Mesothelial cell of epicardium (in vitro differentiated cells): ENCODE results near the gene TTC32. TPM values are rescaled to one million over a fixed set of nuclear protein-coding genes. Genes with fewer than 3 reads are reported as not detected.

ENCODE experiments used
- DNase-seq, 2 experiments: peaks; one replicate each; pipeline ENCODE4 v3.0.0; 2021; ENCODE audit warnings: low spot score in 2 of 2; ENCODE audit not compliant: unreplicated experiment in 2 of 2
- H3K27ac Mint-ChIP-seq: 2 replicates; pipeline ENCODE4 v1.8.0; 2021; ENCODE audit warnings: mixed read lengths
- H3K27me3 Mint-ChIP-seq: 2 replicates; pipeline ENCODE4 v1.8.0; 2021; ENCODE audit warnings: low read depth, mixed read lengths
- H3K36me3 Mint-ChIP-seq: 2 replicates; pipeline ENCODE4 v1.8.0; 2021; ENCODE audit warnings: mixed read lengths
- H3K4me1 Mint-ChIP-seq: 2 replicates; pipeline ENCODE4 v1.8.0; 2021; ENCODE audit warnings: mixed read lengths
- H3K4me3 Mint-ChIP-seq: 2 replicates; pipeline ENCODE4 v1.8.0; 2021; ENCODE audit warnings: mild to moderate bottlenecking, moderate library complexity, mixed read lengths
- H3K9me3 Mint-ChIP-seq: 2 replicates; pipeline ENCODE4 v1.8.0; 2021; ENCODE audit warnings: mixed read lengths
- total RNA-seq: library from RNA; stranded (reverse); gene quantifications from 3 replicates; pipeline ENCODE4 v1.2.1, GENCODE V29; 2021
- TF ChIP-seq, protein P1 (sequence below): fragments of 200-600 bp; sonication (generic); IDR thresholded peaks from one replicate; pipeline ENCODE4 v1.5.0; 2021; ENCODE audit warnings: antibody characterized with exemption; ENCODE audit not compliant: unreplicated experiment

The TTC32 gene
- total RNA-seq = 16.8 to 20.8 TPM (median 20.6 TPM) in 3 replicates

DNA sequence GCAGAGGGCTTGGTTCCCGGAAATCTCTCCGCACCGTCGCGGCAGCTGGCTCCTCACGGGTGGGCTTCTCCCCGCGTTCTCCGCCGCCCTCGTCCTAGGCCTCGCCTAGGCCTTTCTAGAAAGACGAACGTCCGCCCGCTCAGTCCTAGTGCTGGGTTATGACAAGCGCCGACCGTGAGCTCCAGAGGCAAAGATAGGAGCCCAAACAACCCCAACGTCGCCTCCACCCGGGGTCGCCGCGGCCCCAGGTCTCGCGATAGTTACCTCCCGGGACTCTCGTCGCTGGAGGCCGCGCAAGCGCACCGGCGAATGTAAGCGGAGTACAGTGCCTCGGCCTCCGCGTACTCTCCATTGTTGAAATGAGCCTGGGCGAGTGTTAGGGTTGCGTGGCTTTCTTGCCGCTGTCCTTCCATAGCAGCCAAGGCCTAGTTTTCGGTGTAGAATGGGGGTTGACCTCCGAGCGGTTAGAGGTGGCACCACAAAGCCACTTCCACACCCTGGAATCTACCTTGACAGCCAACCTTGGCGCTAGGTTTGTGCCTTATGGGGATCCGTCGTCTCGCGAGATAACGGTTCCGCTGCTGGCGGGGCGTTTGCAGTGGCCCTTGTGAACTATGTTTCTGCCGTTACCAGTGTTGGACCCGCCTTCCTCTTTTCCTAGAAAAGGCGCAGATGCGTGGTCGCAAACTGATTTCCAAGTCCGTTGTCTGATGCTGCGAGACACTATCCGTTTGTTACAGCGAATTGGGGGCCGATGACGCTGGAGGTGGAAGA lies at the start of gene TTC32:
TSS of gene TTC32 (minus strand) at position 542 of the 774 bp plus-strand sequence. CDS start at position 413, 129 bp downstream.
- TF ChIP-seq, protein P1, sequence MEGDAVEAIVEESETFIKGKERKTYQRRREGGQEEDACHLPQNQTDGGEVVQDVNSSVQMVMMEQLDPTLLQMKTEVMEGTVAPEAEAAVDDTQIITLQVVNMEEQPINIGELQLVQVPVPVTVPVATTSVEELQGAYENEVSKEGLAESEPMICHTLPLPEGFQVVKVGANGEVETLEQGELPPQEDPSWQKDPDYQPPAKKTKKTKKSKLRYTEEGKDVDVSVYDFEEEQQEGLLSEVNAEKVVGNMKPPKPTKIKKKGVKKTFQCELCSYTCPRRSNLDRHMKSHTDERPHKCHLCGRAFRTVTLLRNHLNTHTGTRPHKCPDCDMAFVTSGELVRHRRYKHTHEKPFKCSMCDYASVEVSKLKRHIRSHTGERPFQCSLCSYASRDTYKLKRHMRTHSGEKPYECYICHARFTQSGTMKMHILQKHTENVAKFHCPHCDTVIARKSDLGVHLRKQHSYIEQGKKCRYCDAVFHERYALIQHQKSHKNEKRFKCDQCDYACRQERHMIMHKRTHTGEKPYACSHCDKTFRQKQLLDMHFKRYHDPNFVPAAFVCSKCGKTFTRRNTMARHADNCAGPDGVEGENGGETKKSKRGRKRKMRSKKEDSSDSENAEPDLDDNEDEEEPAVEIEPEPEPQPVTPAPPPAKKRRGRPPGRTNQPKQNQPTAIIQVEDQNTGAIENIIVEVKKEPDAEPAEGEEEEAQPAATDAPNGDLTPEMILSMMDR = no peak
- Mint-ChIP-seq H3K27ac (peak within 1 kb of the TSS; percentile 100), H3K4me3 (peak within 1 kb of the TSS; percentile 97), H3K27me3 (peaks cover 6% of the 10 kb centered on the region), H3K4me1 (peaks cover 40% of the 10 kb centered on the region), H3K36me3 (no peaks in the 10 kb centered on the region), H3K9me3 (no peaks in the 10 kb centered on the region)
- DNase-seq = peak; percentile 90 to 95

DNA sequence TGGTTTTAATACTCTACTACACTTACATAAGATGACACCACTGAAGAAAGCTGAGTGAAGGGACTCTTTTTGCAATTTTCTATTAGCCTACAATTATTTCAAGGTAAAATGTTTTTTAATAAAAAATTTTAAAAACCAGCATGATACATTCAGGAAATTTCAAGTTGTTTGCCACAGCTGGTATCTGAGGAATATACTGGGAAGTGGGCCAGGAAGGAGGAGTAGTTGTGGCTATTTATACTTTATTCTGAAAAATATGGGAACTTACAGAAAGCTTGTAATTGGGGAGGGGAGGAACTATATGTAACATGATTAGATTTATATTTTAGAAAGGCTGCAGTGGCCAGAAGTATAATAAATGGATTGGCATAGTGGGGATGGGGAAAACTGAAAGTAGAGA lies 47.3 kb upstream of the TTC32 start:
- peaks cover 13% of the 10 kb centered on the region for H3K36me3 Mint-ChIP-seq
- no peak for DNase-seq
- no peak overlapping the region for H3K27ac Mint-ChIP-seq
- no peaks in the 10 kb centered on the region for H3K4me1 Mint-ChIP-seq
- H3K27me3 Mint-ChIP-seq = no peaks in the 10 kb centered on the region
- TF ChIP-seq, protein P1 = no peak
- H3K4me3 Mint-ChIP-seq = no peak overlapping the region
- H3K9me3 Mint-ChIP-seq = no peaks in the 10 kb centered on the region

DNA sequence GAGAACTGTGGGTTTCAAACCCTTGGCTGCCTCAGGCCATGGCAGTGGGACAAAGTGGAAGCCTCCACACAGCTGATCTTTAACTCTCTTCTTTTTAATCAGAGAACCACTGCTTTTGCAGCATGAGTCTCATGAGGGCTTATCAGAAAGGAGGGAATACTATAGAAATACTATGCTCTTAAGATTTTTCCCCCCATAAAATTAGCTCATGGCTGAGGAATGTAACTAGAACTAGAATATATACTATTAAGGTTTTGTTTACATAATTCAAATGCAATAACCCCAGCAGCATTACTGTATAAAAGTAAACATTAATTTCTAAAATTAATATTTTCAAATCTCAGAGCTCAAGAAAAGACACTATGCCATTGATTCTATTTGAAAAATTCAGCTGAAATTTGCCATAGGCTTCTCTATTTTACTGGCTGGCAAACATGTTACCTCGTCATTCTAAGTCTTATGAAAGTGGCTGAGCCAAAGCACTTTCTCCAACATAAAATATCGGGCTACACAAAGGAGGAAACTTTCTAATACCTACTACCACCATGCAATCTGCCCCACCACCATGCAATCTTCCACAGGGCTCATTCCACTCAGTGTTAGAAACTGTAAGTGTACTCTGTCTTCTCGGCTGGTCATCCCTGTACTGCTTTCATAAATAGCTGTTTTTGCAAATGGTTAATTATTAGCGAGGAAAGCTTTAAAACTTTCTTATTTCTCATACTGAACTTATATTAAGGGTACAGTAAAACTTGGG lies 45.6 kb upstream of the TTC32 start:
- H3K27me3 Mint-ChIP-seq = no peaks in the 10 kb centered on the region
- peaks cover 10% of the 10 kb centered on the region for H3K36me3 Mint-ChIP-seq
- H3K9me3 Mint-ChIP-seq = no peaks in the 10 kb centered on the region
- TF ChIP-seq, protein P1 = no peak
- H3K27ac Mint-ChIP-seq = no peak overlapping the region
- no peak overlapping the region for H3K4me3 Mint-ChIP-seq
- no peak for DNase-seq
- peaks cover 4% of the 10 kb centered on the region for H3K4me1 Mint-ChIP-seq

DNA sequence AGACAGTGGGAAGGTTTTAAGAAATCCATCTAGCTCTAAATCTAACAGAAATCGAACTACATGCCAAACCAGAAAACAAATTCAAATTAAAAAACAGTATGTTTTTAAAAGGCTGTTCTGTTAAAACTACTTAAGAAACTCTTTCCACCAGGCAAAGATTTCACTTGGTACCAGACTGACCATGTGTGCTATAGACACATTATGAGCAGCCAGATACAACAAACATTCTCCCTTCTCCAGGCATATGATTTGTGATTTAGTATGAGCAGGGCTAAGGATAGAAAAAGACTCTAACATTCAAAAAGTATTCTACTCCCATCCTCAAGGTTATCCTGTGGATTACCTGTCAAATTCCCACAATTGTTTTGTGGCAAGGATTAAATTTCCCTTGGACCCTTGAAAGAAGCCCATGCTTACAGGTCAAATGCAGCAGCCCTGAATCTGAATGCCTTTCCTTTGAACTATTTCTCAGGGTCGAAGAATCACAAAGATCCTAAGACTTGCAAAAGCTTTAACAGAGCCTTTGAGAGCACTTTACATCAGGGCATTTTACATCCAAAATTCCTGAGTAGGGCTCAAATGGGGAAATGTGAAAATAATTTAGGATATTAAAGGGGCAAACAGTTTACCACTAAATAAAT lies 42.5 kb upstream of the TTC32 start:
- no peak for DNase-seq
- Mint-ChIP-seq H3K4me1 (peaks cover 9% of the 10 kb centered on the region), H3K36me3 (peaks cover 7% of the 10 kb centered on the region), H3K27me3 (no peaks in the 10 kb centered on the region), H3K27ac (no peak overlapping the region), H3K9me3 (no peaks in the 10 kb centered on the region), H3K4me3 (no peak overlapping the region)
- TF ChIP-seq, protein P1 = no peak

DNA sequence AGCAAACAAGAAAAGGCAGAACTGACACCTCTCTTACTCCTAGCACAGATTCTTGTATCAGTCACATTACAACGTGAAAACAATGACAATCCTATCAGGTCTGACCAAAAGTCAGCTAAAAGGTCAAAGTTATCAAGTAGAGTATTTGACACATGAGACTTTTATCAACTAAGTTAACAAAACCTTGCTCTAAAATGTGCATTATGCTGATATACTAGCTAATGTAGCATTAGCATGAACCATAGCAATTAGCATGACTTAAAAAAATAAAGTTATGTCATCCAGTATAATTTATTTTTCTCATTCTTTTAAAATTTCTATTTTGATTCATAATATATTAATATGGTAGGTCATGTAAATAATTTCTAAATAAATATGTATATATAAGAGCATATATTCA lies 41.4 kb upstream of the TTC32 start:
- TF ChIP-seq, protein P1 = no peak
- H3K36me3 Mint-ChIP-seq = peaks cover 11% of the 10 kb centered on the region
- H3K4me3 Mint-ChIP-seq = no peak overlapping the region
- no peak overlapping the region for H3K27ac Mint-ChIP-seq
- H3K27me3 Mint-ChIP-seq = no peaks in the 10 kb centered on the region
- no peaks in the 10 kb centered on the region for H3K9me3 Mint-ChIP-seq
- DNase-seq = no peak
- peaks cover 9% of the 10 kb centered on the region for H3K4me1 Mint-ChIP-seq
